Measurements from ENCODE around the gene PRDM11.

The PRDM11 gene

GRCh38 chr11:45142241-45143055 lies 4.0 kb upstream of the PRDM11 start:
- no peak for DNase-seq (ENCODE audit: low spot score)

GRCh38 chr11:45143494-45143893 lies 2.9 kb upstream of the PRDM11 start:
- no peak for DNase-seq (ENCODE audit: low spot score)

GRCh38 chr11:45144126-45145082 lies 2.0 kb upstream of the PRDM11 start:
- no peak for DNase-seq (ENCODE audit: low spot score)

- no peak for DNase-seq (ENCODE audit: low spot score)
Measured at GRCh38 chr11:45145083-45145378, 1.4 kb upstream of the PRDM11 start.

- no peak for DNase-seq (ENCODE audit: low spot score)
Measured at GRCh38 chr11:45145379-45146071, 914 bp upstream of the PRDM11 start.

GRCh38 chr11:45147017-45147728 lies 734 bp downstream of the PRDM11 start:
- peak; percentile 93 for DNase-seq (ENCODE audit: low spot score)

GRCh38 chr11:45147891-45148675 lies 1.6 kb downstream of the PRDM11 start:
- no peak for DNase-seq (ENCODE audit: low spot score)

- DNase-seq (ENCODE audit: low spot score), result no peak
Measured at GRCh38 chr11:45149483-45150056, 3.1 kb downstream of the PRDM11 start.

- no peak for DNase-seq (ENCODE audit: low spot score)
Measured at GRCh38 chr11:45150301-45150700, 3.9 kb downstream of the PRDM11 start.

GRCh38 chr11:45150943-45151342 lies 4.5 kb downstream of the PRDM11 start:
- DNase-seq (ENCODE audit: low spot score), result no peak

GRCh38 chr11:45151362-45151982 lies 5.0 kb downstream of the PRDM11 start:
- DNase-seq (ENCODE audit: low spot score), result no peak

GRCh38 chr11:45152740-45153595 lies 6.5 kb downstream of the PRDM11 start:
- DNase-seq (ENCODE audit: low spot score), result no peak

- no peak for DNase-seq (ENCODE audit: low spot score)
Measured at GRCh38 chr11:45154276-45154675, 7.8 kb downstream of the PRDM11 start.

- DNase-seq (ENCODE audit: low spot score), result no peak
Measured at GRCh38 chr11:45155058-45155551, 8.7 kb downstream of the PRDM11 start.

- DNase-seq (ENCODE audit: low spot score), result no peak
Measured at GRCh38 chr11:45155627-45156180, 9.3 kb downstream of the PRDM11 start.

GRCh38 chr11:45156201-45156600 lies 9.8 kb downstream of the PRDM11 start:
- no peak for DNase-seq (ENCODE audit: low spot score)

- DNase-seq (ENCODE audit: low spot score), result no peak
Measured at GRCh38 chr11:45156741-45157140, 10.3 kb downstream of the PRDM11 start.
